ENCODE measurements around the gene TCHH.
"Not testable (repeated sequence)": the region's sequence is repeated elsewhere in the genome, so short reads cannot be mapped to it uniquely, and the experiment has no call there.

Gene TCHH

DNA sequence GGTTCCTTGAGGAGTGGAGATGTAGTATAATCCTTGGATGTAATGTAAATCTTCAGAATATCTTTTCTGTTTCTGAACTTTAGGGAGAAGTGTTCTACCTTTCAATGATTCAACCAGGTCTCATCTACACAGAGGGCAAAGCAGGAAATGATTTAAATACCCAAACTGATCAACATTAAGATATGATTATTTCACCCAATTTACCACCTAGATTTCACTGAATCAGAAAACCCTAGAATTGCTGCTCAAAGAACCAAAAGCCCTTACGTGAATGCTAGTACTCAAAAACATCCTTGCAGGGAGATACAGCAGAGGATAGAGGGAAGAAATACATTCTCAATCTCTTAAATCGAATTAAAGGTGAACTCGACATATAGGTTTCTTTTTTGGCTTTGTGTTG is 38.8 kb upstream of the TCHH start:
- TF ChIP-seq, protein P1, sequence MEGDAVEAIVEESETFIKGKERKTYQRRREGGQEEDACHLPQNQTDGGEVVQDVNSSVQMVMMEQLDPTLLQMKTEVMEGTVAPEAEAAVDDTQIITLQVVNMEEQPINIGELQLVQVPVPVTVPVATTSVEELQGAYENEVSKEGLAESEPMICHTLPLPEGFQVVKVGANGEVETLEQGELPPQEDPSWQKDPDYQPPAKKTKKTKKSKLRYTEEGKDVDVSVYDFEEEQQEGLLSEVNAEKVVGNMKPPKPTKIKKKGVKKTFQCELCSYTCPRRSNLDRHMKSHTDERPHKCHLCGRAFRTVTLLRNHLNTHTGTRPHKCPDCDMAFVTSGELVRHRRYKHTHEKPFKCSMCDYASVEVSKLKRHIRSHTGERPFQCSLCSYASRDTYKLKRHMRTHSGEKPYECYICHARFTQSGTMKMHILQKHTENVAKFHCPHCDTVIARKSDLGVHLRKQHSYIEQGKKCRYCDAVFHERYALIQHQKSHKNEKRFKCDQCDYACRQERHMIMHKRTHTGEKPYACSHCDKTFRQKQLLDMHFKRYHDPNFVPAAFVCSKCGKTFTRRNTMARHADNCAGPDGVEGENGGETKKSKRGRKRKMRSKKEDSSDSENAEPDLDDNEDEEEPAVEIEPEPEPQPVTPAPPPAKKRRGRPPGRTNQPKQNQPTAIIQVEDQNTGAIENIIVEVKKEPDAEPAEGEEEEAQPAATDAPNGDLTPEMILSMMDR (IDR thresholded peaks at IDR 0.05; ENCODE audit: control extremely low read depth, extremely low read depth, low read depth, missing control alignments), result no peak
- ChIA-PET POLR2A (no interaction called here), CTCF (interaction anchor here (1.1 kb wide), 1 partner anchor 14 kb away, joined by 3 read pairs; no protein-coding TSS in a partner anchor)
- no peak for DNase-seq (ENCODE audit: extremely low spot score)

DNA sequence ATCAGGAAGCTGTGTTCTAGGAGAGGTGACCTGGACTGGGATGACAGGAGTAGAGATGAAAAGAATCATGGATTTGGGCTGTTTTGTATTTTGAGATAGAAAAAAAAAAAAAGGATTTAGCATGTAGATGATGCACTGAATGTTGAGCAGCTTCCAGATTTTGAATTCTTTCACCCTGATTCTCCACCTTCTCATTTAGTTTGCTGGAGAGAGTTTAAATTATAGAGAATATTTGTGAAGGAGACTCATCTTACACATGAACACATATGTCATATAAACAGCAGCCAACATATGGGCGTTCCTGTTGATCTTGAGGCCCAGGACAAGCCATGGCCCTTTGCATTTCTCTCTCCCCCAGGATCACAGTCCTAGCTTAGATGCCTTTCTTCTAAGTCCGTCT is 36.4 kb upstream of the TCHH start:
- POLR2A ChIA-PET, result no interaction called here
- TF ChIP-seq, protein P1 (IDR thresholded peaks at IDR 0.05; ENCODE audit: control extremely low read depth, extremely low read depth, low read depth, missing control alignments), result no peak
- DNase-seq (ENCODE audit: extremely low spot score), result no peak
- CTCF ChIA-PET, result interaction anchor here (1.0 to 3.0 kb wide), 9 partner anchors 10 to 308 kb away, joined by 3 to 9 read pairs (median 5); no protein-coding TSS in a partner anchor

DNA sequence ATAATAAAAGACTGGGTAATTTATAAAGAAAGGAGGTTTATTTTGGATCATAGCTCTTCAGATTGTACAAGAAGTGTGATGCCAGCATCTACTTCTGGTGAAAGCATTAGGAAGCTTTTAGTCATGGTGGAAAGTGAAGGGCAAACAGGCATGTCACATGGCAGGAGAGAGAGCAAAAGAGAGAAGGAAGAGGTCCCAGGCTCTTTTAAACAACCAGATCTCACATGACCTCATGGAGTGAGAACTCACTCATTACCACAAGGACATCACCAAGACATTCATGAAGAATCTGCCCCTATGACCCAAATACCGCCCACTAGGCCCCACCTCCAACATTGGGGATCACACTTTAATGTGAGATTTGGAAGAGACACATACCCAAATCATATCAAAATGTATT is 33.7 kb upstream of the TCHH start:
- DNase-seq (ENCODE audit: extremely low spot score), result no peak
- ChIA-PET CTCF (interaction anchor here (0.9 to 3.3 kb wide), 8 partner anchors 8 to 311 kb away, joined by 3 to 17 read pairs (median 5); no protein-coding TSS in a partner anchor), POLR2A (no interaction called here)
- TF ChIP-seq, protein P1 (IDR thresholded peaks at IDR 0.05; ENCODE audit: control extremely low read depth, extremely low read depth, low read depth, missing control alignments), result no peak

DNA sequence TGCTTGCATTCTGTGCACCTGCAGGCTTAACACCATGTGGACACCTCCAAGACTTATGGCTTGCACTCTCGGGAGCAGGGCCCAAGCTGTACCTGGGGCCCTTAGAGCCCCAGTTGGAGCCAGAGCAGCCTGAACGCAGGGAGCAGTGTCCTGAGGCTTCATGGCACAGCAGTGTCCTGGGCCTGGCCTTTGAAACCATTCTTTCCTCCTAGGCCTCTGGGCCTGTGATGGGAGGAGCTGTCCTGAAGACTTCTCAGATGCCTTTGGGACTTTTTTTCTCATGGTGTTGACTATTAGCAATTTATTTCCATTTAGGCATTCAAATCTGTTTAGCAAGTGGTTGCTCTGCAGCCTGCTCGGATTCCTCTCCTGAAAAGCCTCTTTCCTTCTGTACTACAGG is 32.8 kb upstream of the TCHH start:
- ChIA-PET CTCF (interaction anchor here (0.7 to 3.3 kb wide), 5 partner anchors 27 to 311 kb away, joined by 3 to 17 read pairs (median 3); no protein-coding TSS in a partner anchor), POLR2A (no interaction called here)
- TF ChIP-seq, protein P1 (IDR thresholded peaks at IDR 0.05; ENCODE audit: control extremely low read depth, extremely low read depth, low read depth, missing control alignments), result no peak
- DNase-seq (ENCODE audit: extremely low spot score), result no peak

DNA sequence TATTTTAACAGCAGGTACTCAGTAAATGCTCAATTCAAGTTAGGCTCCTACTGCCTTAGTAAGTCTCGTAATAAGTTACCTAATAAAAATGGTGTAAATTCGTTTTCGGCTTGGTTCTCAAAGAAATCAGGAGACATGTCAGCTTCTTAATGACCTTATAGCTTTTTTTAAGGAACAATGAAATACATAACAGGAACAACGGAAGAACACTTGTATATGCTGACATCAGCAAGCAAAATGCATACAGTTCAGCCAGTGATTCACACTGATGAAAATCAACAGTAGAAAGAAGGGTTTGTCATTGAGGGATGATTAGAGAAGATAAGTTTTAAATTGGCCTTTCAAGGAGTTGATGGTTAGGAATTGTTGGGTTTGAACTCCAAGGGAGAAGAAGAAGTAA is 30.5 kb upstream of the TCHH start:
- ChIA-PET CTCF (interaction anchor here (1.0 kb wide), 1 partner anchor 313 kb away, joined by 3 read pairs; no protein-coding TSS in a partner anchor), POLR2A (no interaction called here)
- TF ChIP-seq, protein P1 (IDR thresholded peaks at IDR 0.05; ENCODE audit: control extremely low read depth, extremely low read depth, low read depth, missing control alignments), result no peak
- DNase-seq (ENCODE audit: extremely low spot score), result no peak

DNA sequence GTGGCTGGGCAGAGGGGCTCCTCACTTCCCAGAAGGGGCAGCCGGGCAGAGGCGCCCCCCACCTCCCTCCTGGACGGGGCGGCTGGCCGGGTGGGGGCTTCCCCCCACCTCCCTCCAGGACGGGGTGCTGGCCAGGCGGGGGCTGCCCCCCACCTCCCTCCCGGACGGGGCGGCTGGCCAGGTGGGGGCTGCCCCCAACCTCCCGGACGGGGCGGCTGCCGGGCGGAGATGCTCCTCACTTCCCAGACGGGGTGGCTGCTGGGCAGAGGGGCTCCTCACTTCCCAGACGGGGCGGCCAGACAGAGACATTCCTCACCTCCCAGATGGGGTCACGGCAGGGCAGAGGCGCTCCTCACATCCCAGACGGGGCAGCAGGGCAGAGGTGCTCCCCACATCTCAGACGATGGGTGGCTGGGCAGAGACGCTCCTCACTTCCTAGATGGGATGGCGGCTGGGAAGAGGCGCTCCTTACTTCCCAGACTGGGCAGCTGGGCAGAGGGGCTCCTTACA is 29.5 kb upstream of the TCHH start:
- CTCF ChIA-PET; POLR2A ChIA-PET; DNase-seq (ENCODE audit: extremely low spot score): not testable (repeated sequence)

DNA sequence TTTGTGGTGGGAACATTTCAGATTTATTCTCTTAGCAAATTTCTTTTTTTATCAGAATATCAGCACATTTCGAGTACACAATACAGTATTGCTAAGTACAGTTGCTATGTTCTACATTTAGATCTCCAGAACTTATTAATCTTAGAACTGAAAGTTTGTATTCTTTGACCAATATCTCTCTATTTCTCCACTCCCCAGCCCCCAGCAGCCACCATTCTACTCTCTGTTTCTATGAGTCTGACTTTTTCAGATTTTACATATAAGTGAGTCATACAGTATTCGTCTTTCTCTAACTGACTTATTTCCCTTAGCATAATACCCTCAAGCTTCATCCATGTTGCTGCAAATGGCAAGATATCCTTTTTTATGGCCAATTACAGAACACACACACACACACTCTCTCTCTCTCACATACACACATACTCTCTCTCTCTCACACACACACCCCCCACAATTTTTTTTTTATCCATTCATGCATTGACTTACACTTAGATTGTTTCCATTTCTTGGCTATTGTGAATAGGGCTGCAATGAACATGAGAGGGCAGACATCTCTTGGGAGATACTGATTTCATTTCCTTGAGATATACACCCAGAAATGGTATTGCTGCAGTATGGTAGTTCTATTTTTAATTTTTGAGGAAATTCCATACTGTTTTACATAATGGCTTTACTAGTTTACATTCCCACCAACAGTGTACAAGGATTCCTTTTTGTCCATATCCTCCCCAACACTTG is 28.1 kb upstream of the TCHH start:
- POLR2A ChIA-PET, result no interaction called here
- TF ChIP-seq, protein P1 (IDR thresholded peaks at IDR 0.05; ENCODE audit: control extremely low read depth, extremely low read depth, low read depth, missing control alignments), result no peak
- CTCF ChIA-PET, result interaction anchor here (1.4 kb wide), 1 partner anchor 42 kb away, joined by 7 read pairs; no protein-coding TSS in a partner anchor
- DNase-seq (ENCODE audit: extremely low spot score), result no peak

All from GM10248 (cell line).